ENCODE data around the gene DAPK1. TPM values are rescaled to one million over a fixed set of nuclear protein-coding genes. Genes with fewer than 3 reads are reported as not detected.

DAPK1 gene
- total RNA-seq, 1 donor from 2014 or later: 168 TPM

DNA sequence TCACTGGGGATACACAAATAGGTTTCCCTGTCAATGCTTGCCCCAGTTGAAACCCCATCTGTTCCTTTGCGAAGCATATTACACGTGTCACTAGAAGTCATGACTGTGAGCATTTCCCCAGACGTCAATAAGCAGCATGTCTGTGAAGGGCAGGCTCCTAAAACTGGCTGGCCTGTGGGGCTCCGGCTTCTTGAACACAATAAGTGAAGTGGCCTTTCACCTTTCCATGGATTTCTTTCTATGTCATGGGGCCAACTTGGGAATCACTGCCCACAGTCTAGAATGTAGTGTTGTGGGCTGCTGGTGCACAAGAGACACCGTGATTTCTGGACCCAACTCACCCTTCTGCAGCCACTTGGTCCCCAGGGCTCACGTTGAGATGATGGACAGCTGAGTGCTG is 167.8 kb downstream of the DAPK1 start:
- Histone ChIP-seq H3K27ac (no peak overlapping the region), H3K9me3 (no peaks in the 10 kb centered on the region), H3K36me3 (peaks cover 33% of the 10 kb centered on the region), H3K4me1 (peaks cover 11% of the 10 kb centered on the region), H3K27me3 (no peaks in the 10 kb centered on the region), H3K4me3 (no peak overlapping the region)
- DNase-seq (no peak), ATAC-seq (no peak)
- TF ChIP-seq, protein P1, sequence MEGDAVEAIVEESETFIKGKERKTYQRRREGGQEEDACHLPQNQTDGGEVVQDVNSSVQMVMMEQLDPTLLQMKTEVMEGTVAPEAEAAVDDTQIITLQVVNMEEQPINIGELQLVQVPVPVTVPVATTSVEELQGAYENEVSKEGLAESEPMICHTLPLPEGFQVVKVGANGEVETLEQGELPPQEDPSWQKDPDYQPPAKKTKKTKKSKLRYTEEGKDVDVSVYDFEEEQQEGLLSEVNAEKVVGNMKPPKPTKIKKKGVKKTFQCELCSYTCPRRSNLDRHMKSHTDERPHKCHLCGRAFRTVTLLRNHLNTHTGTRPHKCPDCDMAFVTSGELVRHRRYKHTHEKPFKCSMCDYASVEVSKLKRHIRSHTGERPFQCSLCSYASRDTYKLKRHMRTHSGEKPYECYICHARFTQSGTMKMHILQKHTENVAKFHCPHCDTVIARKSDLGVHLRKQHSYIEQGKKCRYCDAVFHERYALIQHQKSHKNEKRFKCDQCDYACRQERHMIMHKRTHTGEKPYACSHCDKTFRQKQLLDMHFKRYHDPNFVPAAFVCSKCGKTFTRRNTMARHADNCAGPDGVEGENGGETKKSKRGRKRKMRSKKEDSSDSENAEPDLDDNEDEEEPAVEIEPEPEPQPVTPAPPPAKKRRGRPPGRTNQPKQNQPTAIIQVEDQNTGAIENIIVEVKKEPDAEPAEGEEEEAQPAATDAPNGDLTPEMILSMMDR (IDR thresholded peaks at IDR 0.05): no peak
- intact Hi-C loops (cut with DNase I): loop anchor here (10.0 kb wide), 1 partner anchor 331 kb away; no protein-coding TSS in a partner anchor

DNA sequence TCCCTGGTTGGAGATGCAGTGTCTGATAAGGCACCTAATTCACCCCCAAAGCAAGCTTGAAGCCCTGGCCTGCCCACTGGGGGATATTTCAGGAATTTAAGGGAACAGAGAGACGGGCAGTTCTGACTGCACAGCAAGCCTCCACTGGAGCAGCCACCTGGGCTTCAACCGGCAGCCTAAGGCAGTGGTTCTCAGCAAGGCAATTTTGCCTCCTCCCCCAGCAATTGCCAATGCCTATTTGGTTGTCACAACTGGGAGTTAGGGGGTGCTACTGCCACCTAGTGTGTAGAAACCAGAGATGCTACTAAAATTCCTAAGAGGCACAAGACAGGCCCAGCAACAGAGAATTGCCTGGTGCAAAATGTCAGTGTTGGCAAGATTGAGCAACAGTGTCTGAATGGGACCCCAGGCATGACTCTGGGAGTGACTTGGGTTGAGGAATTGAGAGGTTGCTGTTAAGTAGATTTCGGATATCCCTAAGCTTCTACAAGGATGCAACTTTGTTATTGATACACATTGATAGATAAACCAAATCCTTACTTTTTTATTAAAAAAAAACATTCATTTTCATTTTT is 169.6 kb downstream of the DAPK1 start:
- Histone ChIP-seq H3K9me3 (no peaks in the 10 kb centered on the region), H3K27ac (no peak overlapping the region), H3K36me3 (peaks cover 38% of the 10 kb centered on the region), H3K4me3 (no peak overlapping the region), H3K4me1 (peaks cover 8% of the 10 kb centered on the region), H3K27me3 (no peaks in the 10 kb centered on the region)
- ATAC-seq (peak; percentile 52), DNase-seq (no peak)
- intact Hi-C loops (cut with DNase I): loop anchor here (10.0 kb wide), 1 partner anchor 332 kb away; no protein-coding TSS in a partner anchor
- TF ChIP-seq, protein P1 (IDR thresholded peaks at IDR 0.05): peak; percentile 29

DNA sequence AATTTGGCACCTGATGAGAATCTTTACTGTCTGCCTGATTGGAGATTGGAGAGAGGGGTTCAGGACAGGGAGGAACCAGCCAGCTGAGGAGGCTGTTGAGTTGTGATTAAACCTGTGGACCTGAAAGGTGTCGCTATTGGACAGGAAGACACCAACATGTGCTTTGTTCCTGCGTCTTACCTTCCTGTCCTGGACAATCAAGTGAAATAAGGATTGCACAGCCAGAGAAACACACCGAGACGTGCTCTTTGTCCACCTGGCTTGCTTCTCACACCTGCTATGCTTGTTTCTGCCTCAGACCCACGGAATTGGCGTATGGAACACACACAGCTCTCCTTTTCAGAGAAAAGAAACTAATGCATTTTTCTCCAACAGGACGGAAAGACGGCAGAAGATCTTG is 170.6 kb downstream of the DAPK1 start:
- TF ChIP-seq, protein P1 (IDR thresholded peaks at IDR 0.05): no peak
- Histone ChIP-seq H3K36me3 (peaks cover 44% of the 10 kb centered on the region), H3K4me3 (no peak overlapping the region), H3K9me3 (no peaks in the 10 kb centered on the region), H3K27ac (no peak overlapping the region), H3K4me1 (no peaks in the 10 kb centered on the region), H3K27me3 (no peaks in the 10 kb centered on the region)
- intact Hi-C loops (cut with DNase I): loop anchor here (10.0 kb wide), 1 partner anchor 333 kb away; no protein-coding TSS in a partner anchor
- ATAC-seq (no peak), DNase-seq (no peak)

DNA sequence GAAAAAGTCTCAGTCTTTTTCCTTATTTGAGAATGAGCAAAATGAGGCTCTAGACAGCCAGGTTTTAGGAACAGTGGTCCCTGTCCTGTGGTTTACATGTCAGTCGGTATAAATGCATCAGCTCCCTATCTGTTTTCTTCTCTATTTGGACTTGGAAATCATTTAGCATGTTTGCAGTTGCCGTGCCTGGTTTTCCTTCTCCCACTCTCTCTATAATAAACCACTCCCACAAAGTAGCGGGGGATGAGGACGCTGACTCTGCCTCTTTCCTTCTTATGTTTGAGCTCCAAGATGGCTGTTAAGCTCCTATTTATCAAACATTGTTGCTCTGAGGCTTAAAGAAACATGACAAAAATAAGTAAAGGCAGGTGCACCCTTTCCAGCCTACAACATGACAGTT is 171.1 kb downstream of the DAPK1 start:
- Histone ChIP-seq H3K27me3 (no peaks in the 10 kb centered on the region), H3K4me1 (no peaks in the 10 kb centered on the region), H3K4me3 (no peak overlapping the region), H3K27ac (no peak overlapping the region), H3K9me3 (no peaks in the 10 kb centered on the region), H3K36me3 (peaks cover 44% of the 10 kb centered on the region)
- DNase-seq: no peak
- TF ChIP-seq, protein P1 (IDR thresholded peaks at IDR 0.05): no peak
- intact Hi-C loops (cut with DNase I): loop anchor here (10.0 kb wide), 1 partner anchor 334 kb away; no protein-coding TSS in a partner anchor
- ATAC-seq: no peak

DNA sequence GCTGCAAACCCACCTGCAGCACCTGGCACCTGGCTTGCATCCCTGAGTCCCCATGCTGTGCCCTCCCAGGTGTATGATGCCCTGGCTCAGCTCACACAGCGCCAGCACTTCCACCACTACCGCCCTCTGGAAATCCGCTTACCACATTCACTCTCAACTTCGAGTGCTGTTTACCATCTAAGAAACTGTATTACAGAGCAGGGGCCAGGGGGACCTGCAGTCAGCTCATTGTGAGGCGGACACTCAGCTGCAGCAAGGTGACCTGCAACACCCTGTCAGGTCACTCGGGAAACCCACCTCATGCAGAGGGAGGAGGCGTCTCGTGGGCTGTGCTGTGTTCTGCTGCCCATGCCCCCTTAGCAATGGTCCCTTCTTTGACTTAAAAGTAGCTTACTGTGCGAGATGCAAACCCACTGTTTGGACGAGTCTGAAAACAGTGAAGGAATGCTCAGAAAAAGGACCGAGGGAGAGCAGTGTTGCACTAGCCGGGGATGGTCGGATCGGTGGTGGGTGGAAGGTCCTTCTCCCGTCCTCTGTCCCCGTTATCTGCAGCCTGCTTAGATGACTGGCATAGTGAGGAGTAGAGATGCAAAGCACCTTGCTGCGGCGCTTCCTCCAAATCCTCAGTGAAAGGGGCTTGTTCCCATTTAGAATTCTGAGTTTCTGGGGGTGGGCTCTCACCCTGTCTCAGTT is 173.1 kb downstream of the DAPK1 start:
- DNase-seq (no peak), ATAC-seq (no peak)
- TF ChIP-seq, protein P1 (IDR thresholded peaks at IDR 0.05): no peak
- no peak overlapping the region for H3K4me3 ChIP-seq
- no peaks in the 10 kb centered on the region for H3K9me3 ChIP-seq
- intact Hi-C loops (cut with DNase I): no loop called here
- peaks cover 32% of the 10 kb centered on the region for H3K36me3 ChIP-seq
- H3K27me3 ChIP-seq: no peaks in the 10 kb centered on the region
- H3K4me1 ChIP-seq: no peaks in the 10 kb centered on the region
- no peak overlapping the region for H3K27ac ChIP-seq

Measured in upper lobe of right lung (tissue), 1 donor.